HG03558 (cell line): ENCODE data around the gene SEC22C.
"Not testable (repeated sequence)": the region's sequence is repeated elsewhere in the genome, so short reads cannot be mapped to it uniquely, and the experiment has no call there.

Source experiments
- ATAC-seq: cut with Tn5 transposase; IDR thresholded peaks from one replicate; pipeline ENCODE4 v1.9.1; 2021; ENCODE audit warnings: moderate number of reproducible peaks; ENCODE audit not compliant: unreplicated experiment; ENCODE audit errors: extremely low read depth

SEC22C gene

GRCh38 chr3:42582474-42583070, 805 bp upstream of the SEC22C start:
- no peak for ATAC-seq

GRCh38 chr3:42581400-42581708, 413 bp downstream of the SEC22C start:
- no peak for ATAC-seq

- ATAC-seq: not testable (repeated sequence)
Observed at GRCh38 chr3:42579346-42579745, 2.4 kb downstream of the SEC22C start.

GRCh38 chr3:42578054-42578453, 3.7 kb downstream of the SEC22C start:
- ATAC-seq: no peak

DNA sequence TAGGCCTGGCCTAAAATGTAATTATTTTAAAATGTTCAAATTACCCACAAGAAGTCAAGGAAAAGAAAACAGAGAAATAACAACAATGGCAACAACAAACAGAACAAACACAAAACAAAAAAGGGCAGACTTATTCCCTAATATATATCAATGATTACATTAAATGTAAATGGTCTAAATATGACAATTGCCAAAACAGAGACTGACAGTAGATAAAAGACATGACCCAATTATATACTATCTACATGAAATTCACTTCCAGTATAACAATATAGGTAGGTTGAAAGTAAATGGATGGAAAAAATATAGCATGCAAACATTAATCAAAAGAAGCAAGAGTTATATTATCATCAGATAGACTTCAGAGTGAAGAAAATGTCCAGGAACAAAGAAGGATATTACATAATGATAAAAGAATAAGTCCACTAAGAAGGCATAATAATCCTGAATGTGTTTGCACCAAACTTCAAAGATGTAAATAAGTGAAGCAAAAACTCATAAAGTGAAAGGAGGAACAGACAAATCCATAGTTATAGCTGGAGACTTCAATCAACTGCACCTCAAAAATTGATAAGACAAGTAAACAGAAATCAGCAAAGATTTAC, 6.5 kb downstream of the SEC22C start:
- ATAC-seq: no peak

- ATAC-seq: no peak
Observed at GRCh38 chr3:42572278-42572677, 9.5 kb downstream of the SEC22C start.

- no peak for ATAC-seq
Observed at GRCh38 chr3:42569593-42570142, 12.1 kb downstream of the SEC22C start.

DNA sequence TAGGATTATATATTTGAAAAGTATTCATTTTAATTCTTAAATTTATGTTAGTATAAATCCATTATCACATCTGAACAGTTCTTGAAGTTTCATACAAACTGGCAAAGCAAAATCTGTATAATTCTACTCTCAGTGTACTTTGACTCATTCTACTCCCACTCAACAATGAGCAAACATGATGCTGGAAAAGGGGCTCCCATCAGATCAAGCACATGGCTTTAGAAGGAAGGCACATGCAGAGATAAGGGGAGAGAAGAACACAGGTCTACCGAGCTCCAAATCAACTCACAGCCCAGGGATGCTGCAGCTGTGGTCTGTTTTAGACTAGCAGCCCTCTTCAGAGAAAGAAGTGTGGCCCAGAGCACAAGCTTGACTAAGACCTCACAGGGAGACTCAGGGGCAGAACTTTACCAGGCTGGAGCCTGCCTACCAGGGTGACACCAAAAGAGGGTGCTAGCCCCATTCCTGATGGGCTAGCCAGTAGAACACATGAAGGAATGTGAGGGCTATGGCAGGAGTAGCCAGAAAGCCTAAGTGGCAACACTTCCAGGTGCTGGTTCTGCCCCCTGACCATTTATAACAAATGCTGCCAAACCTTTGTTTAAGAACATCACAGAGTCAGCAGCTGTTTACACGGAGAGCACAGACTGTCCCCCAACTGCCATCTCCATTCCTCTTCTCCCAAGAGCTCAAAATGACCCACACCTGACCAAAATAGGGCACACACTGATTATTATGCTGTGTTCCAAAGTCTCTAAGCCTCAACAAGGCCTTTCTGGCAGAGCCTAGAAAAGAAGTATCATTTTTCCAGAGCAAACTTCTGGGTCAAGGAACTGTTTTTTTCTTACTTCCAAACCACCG, 19.5 kb downstream of the SEC22C start:
- no peak for ATAC-seq

- ATAC-seq: no peak
Observed at GRCh38 chr3:42557854-42558253, 23.9 kb downstream of the SEC22C start.

- not testable (repeated sequence) for ATAC-seq
Observed at GRCh38 chr3:42556817-42557216, 24.9 kb downstream of the SEC22C start.

GRCh38 chr3:42556089-42556632, 25.6 kb downstream of the SEC22C start:
- ATAC-seq: no peak

- no peak for ATAC-seq
Observed at GRCh38 chr3:42552830-42553229, 28.9 kb downstream of the SEC22C start.

DNA sequence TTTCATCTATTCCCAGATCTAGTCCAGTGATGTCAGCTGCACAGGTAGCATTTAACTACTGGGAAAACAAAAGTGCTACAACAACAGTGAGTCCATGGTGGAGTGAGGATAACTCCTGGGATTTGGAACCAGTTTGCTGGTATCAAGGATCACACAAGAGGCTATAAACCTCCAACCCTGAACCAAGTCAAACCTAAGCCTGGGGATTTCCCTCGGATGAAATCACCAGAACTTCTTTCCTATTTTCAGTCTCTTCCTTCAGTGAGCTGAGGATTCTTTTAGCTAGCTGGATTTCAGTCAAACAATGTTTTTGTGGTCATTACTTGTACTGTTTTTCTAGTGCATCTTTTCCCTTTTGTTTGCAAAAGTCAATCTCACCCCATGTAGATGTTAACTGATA, 31.5 kb downstream of the SEC22C start:
- no peak for ATAC-seq

DNA sequence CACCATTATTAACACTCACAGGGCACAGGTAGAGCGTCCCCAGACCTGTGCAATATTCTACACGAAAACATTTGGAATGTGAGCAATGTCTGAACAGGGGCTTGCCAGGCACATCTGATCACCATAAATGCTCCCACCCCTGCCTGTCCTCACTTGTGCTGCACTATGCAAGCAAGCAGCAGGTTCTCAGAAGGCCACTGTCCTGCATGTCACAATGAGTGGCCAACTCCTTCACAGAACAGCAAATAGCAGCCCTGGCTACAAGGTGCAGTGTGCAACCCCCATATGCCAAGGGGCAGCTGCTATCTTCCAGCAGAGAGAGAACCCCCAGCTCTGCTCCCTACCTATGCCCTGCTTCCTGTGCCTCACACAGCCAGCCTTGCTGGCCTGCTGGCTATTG, 32.6 kb downstream of the SEC22C start:
- ATAC-seq: no peak

- no peak for ATAC-seq
Observed at GRCh38 chr3:42547401-42547945, 34.3 kb downstream of the SEC22C start.

- no peak for ATAC-seq
Observed at GRCh38 chr3:42546691-42547213, 35.0 kb downstream of the SEC22C start.

GRCh38 chr3:42545284-42545900, 36.4 kb downstream of the SEC22C start:
- ATAC-seq: no peak

- no peak for ATAC-seq
Observed at GRCh38 chr3:42544492-42545283, 37.1 kb downstream of the SEC22C start.

DNA sequence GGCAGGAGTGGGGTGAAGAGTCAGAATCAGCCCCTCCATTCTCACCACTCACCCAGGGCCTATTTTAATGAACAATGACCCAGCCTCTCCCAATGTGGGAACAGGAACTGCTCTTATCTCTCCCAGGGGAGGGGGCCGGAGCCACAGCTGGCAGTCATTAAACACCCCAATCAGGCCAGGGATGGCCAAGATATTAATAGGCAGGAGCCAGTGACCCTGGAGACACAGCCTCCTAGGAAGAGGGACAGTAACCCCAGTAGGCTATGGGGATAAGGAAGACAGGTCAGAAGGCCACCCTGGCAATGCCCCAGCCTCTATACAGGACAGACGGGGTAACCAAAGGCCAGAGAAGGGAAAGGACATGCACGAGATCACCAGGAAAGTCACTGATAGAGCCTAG, 40.7 kb downstream of the SEC22C start:
- no peak for ATAC-seq
